ENCODE data around the gene FKBP4. TPM values are rescaled to one million over a fixed set of nuclear protein-coding genes. Genes with fewer than 3 reads are reported as not detected.

Gene FKBP4
- total and polyA plus RNA-seq, 2 of the 13 experiments (the other 11 are each of a cell fraction or from before 2014, with no cell fraction given), result 25.7 to 66.1 TPM

GRCh38 chr12:2812290-2813213 lies 17.8 kb downstream of the FKBP4 start, which contains the start of gene ITFG2 (continued):
- TF ChIP-seq, protein P1, sequence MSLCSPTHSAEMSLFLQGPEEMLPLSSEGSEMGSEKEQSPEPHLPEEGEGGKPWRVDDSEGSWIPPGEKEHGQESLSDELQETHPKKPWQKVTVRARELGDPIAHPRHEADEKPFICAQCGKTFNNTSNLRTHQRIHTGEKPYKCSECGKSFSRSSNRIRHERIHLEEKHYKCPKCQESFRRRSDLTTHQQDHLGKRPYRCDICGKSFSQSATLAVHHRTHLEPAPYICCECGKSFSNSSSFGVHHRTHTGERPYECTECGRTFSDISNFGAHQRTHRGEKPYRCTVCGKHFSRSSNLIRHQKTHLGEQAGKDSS (CRISPR knock-in tag; IDR thresholded peaks at IDR 0.05; ENCODE audit: borderline replicate concordance, low read depth), result peak; percentile 93
- TF ChIP-seq ZNF180 (CRISPR knock-in tag; IDR thresholded peaks at IDR 0.05; ENCODE audit: borderline replicate concordance, low read depth), result no peak
- TF ChIP-seq ZNF792 (CRISPR knock-in tag; IDR thresholded peaks at IDR 0.05), result no peak
- TF ChIP-seq ZNF281 (CRISPR knock-in tag; IDR thresholded peaks at IDR 0.05; ENCODE audit: borderline replicate concordance), result peak; percentile 48; the same call in 1 of the 2 replicates
- no peak for TF ChIP-seq FLYWCH1 (CRISPR knock-in tag; IDR thresholded peaks at IDR 0.05)
- TF ChIP-seq NR0B2 (CRISPR knock-in tag; IDR thresholded peaks at IDR 0.05), result 0 out of 2 replicates have a peak, but pooled peaks have one; percentile 53
- TF ChIP-seq ASH2L (IDR thresholded peaks at IDR 0.05; ENCODE audit: insufficient read length, low read depth, low read length), result peak; percentile 95
- no peak for TF ChIP-seq TFAP4 (IDR thresholded peaks at IDR 0.05; ENCODE audit: borderline replicate concordance, low read depth)
- peak; percentile 36; the same call in 1 of the 2 replicates for TF ChIP-seq E2F5 (CRISPR knock-in tag; conservative IDR thresholded peaks at IDR 0.05)
- no peak for TF ChIP-seq SRSF4 (IDR thresholded peaks at IDR 0.05; ENCODE audit: low read depth, low read length, poor library complexity, severe bottlenecking)
- TF ChIP-seq, protein P2, sequence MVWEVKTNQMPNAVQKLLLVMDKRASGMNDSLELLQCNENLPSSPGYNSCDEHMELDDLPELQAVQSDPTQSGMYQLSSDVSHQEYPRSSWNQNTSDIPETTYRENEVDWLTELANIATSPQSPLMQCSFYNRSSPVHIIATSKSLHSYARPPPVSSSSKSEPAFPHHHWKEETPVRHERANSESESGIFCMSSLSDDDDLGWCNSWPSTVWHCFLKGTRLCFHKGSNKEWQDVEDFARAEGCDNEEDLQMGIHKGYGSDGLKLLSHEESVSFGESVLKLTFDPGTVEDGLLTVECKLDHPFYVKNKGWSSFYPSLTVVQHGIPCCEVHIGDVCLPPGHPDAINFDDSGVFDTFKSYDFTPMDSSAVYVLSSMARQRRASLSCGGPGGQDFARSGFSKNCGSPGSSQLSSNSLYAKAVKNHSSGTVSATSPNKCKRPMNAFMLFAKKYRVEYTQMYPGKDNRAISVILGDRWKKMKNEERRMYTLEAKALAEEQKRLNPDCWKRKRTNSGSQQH (CRISPR knock-in tag; IDR thresholded peaks at IDR 0.05; ENCODE audit: low read depth), result peak; percentile 79
- no peak for TF ChIP-seq JDP2 (CRISPR knock-in tag; IDR thresholded peaks at IDR 0.05; ENCODE audit: borderline replicate concordance)
- peak; percentile 60; the same call in 1 of the 2 replicates for TF ChIP-seq ZSCAN12 (CRISPR knock-in tag; IDR thresholded peaks at IDR 0.05)
- TF ChIP-seq, protein P3, sequence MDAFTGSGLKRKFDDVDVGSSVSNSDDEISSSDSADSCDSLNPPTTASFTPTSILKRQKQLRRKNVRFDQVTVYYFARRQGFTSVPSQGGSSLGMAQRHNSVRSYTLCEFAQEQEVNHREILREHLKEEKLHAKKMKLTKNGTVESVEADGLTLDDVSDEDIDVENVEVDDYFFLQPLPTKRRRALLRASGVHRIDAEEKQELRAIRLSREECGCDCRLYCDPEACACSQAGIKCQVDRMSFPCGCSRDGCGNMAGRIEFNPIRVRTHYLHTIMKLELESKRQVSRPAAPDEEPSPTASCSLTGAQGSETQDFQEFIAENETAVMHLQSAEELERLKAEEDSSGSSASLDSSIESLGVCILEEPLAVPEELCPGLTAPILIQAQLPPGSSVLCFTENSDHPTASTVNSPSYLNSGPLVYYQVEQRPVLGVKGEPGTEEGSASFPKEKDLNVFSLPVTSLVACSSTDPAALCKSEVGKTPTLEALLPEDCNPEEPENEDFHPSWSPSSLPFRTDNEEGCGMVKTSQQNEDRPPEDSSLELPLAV (CRISPR knock-in tag; conservative IDR thresholded peaks at IDR 0.05; ENCODE audit: low read depth), result no peak
- TF ChIP-seq SYNCRIP (IDR thresholded peaks at IDR 0.05; ENCODE audit: insufficient read depth, low read depth, low read length), result no peak
- TF ChIP-seq ZNF30 (CRISPR knock-in tag; IDR thresholded peaks at IDR 0.05), result peak; percentile 65; the same call in 1 of the 2 replicates
- peak; percentile 86; the same call in 1 of the 2 replicates for TF ChIP-seq ZNF546 (CRISPR knock-in tag; conservative IDR thresholded peaks at IDR 0.05)
- TF ChIP-seq ZNF282 (IDR thresholded peaks at IDR 0.05; ENCODE audit: partially characterized antibody), result no peak

Measured in HepG2 (cell line).